HEK293 (cell line): ENCODE results near the gene RBM10.

Source experiments
- CTCF ChIA-PET: fragments of 350-600 bp; formaldehyde crosslinking; extraction: SDS; loops from one replicate; lab custom pipeline; 2021; ENCODE audit warnings: antibody characterized with exemption; lab: Yijun Ruan, JAX
- POLR2A ChIA-PET: fragments of 300-600 bp; formaldehyde crosslinking; extraction: SDS; loops from one replicate; lab custom pipeline; 2020; ENCODE audit warnings: antibody characterized with exemption, inconsistent platforms; lab: Yijun Ruan, JAX
- H3K27ac ChIP-seq: fragments of 200-500 bp; sonication (Bioruptor generic); 2 replicates; pipeline ENCODE4 v1.5.1; 2014; ENCODE audit warnings: low read depth, low read length, control low read depth, inconsistent platforms; ENCODE audit errors: extremely low read depth
- H3K36me3 ChIP-seq, 2 experiments: fragments of 200-500 bp in 1 of 2; sonication (Bioruptor generic) in 1 of 2; 1 replicate in 1 of 2; 2 replicates in 1 of 2; pipeline ENCODE4 v1.5.1; 2014 to 2017; ENCODE audit warnings: inconsistent platforms in 2 of 2, low read length in 2 of 2; ENCODE audit not compliant: control insufficient read depth in 2 of 2, insufficient read depth in 1 of 2
- H3K4me1 ChIP-seq: fragments of 200-500 bp; sonication (Bioruptor generic); 2 replicates; pipeline ENCODE4 v1.5.1; 2014; ENCODE audit warnings: mild to moderate bottlenecking, low read length, inconsistent platforms; ENCODE audit not compliant: control insufficient read depth, insufficient read depth
- H3K4me3 ChIP-seq: 2 replicates; pipeline ENCODE4 v1.5.1; 2011; ENCODE audit warnings: low read depth, mild to moderate bottlenecking, control low read depth, low read length, moderate library complexity
- H3K9me3 ChIP-seq: fragments of 200-500 bp; sonication (Bioruptor generic); 2 replicates; pipeline ENCODE4 v1.5.1; 2014; ENCODE audit warnings: low read depth, low read length, inconsistent platforms; ENCODE audit not compliant: control insufficient read depth, insufficient read depth
- ATF2 ChIP-seq: fragments of 450-650 bp; formaldehyde crosslinking; IDR thresholded peaks from 2 replicates; pipeline ENCODE4 v1.5.1; 2016; ENCODE audit warnings: missing biosample characterization, missing genetic modification characterization, low read depth
- GLIS1 ChIP-seq: fragments of 450-650 bp; formaldehyde crosslinking; IDR thresholded peaks from 2 replicates; pipeline ENCODE4 v1.5.1; 2016; ENCODE audit warnings: missing biosample characterization, missing genetic modification characterization
- SCRT1 ChIP-seq: fragments of 450-650 bp; formaldehyde crosslinking; IDR thresholded peaks from 2 replicates; pipeline ENCODE4 v1.5.1; 2016; ENCODE audit warnings: missing biosample characterization, missing genetic modification characterization, borderline replicate concordance
- SCRT2 ChIP-seq: fragments of 450-650 bp; formaldehyde crosslinking; IDR thresholded peaks from 2 replicates; pipeline ENCODE4 v1.5.1; 2016; ENCODE audit warnings: missing biosample characterization, missing genetic modification characterization
- SETDB1 ChIP-seq: IDR thresholded peaks from one replicate; pipeline ENCODE4 v1.6.1; 2017; ENCODE audit warnings: mild to moderate bottlenecking, low read length, moderate library complexity, mixed read lengths; ENCODE audit not compliant: insufficient read length
- YY2 ChIP-seq: fragments of 450-650 bp; formaldehyde crosslinking; IDR thresholded peaks from 2 replicates; pipeline ENCODE4 v1.5.1; 2016; ENCODE audit warnings: missing biosample characterization, missing genetic modification characterization
- ZBTB20 ChIP-seq: fragments of 450-650 bp; formaldehyde crosslinking; IDR thresholded peaks from 2 replicates; pipeline ENCODE4 v1.5.1; 2016; ENCODE audit warnings: missing biosample characterization, missing genetic modification characterization
- ZBTB48 ChIP-seq: fragments of 450-650 bp; formaldehyde crosslinking; IDR thresholded peaks from 2 replicates; pipeline ENCODE4 v1.5.1; 2016; ENCODE audit warnings: missing biosample characterization, missing genetic modification characterization
- ZIC2 ChIP-seq: fragments of 450-650 bp; formaldehyde crosslinking; IDR thresholded peaks from 2 replicates; pipeline ENCODE4 v1.5.1; 2016; ENCODE audit warnings: missing biosample characterization, missing genetic modification characterization
- ZNF24 ChIP-seq: fragments of 450-650 bp; formaldehyde crosslinking; IDR thresholded peaks from 2 replicates; pipeline ENCODE4 v1.5.1; 2016; ENCODE audit warnings: missing biosample characterization, missing genetic modification characterization
- ZNF341 ChIP-seq: fragments of 450-650 bp; formaldehyde crosslinking; IDR thresholded peaks from 2 replicates; pipeline ENCODE4; 2016; ENCODE audit warnings: low read depth, missing biosample characterization, missing genetic modification characterization
- ZNF398 ChIP-seq: fragments of 450-650 bp; formaldehyde crosslinking; IDR thresholded peaks from 2 replicates; pipeline ENCODE4 v1.5.1; 2017; ENCODE audit warnings: missing biosample characterization, missing genetic modification characterization
- ZNF596 ChIP-seq: fragments of 450-650 bp; IDR thresholded peaks from 2 replicates; pipeline ENCODE4 v1.5.0; 2018; ENCODE audit warnings: missing biosample characterization, mild to moderate bottlenecking, missing genetic modification characterization, moderate library complexity
- ZNF660 ChIP-seq: fragments of 450-650 bp; IDR thresholded peaks from 2 replicates; pipeline ENCODE4 v1.5.1; 2018; ENCODE audit warnings: missing biosample characterization, mild to moderate bottlenecking, missing genetic modification characterization
- ZNF707 ChIP-seq: fragments of 450-650 bp; formaldehyde crosslinking; IDR thresholded peaks from 2 replicates; pipeline ENCODE4 v1.5.1; 2016; ENCODE audit warnings: missing biosample characterization, missing genetic modification characterization
- TF ChIP-seq, protein P1 (sequence below): fragments of 450-650 bp; formaldehyde crosslinking; IDR thresholded peaks from 2 replicates; pipeline ENCODE4 v1.5.1; 2016; ENCODE audit warnings: missing biosample characterization, missing genetic modification characterization

Gene RBM10

GRCh38 chrX:47146121-47146935 is 1.3 kb downstream of the RBM10 start (continued):
- TF ChIP-seq ZNF398: no peak
- peak; percentile 34; the same call in 1 of the 2 replicates for TF ChIP-seq GLIS1 (tag by site-specific recombination)
- peak; percentile 80 for TF ChIP-seq ZBTB48 (tag by site-specific recombination)
- TF ChIP-seq ZNF341 (tag by site-specific recombination): peak; percentile 53
- TF ChIP-seq YY2: no peak
- no peak for TF ChIP-seq ZNF707
- TF ChIP-seq ATF2 (tag by site-specific recombination): no peak
- no peak for TF ChIP-seq ZNF24
- no peak for TF ChIP-seq ZNF660
- TF ChIP-seq, protein P1, sequence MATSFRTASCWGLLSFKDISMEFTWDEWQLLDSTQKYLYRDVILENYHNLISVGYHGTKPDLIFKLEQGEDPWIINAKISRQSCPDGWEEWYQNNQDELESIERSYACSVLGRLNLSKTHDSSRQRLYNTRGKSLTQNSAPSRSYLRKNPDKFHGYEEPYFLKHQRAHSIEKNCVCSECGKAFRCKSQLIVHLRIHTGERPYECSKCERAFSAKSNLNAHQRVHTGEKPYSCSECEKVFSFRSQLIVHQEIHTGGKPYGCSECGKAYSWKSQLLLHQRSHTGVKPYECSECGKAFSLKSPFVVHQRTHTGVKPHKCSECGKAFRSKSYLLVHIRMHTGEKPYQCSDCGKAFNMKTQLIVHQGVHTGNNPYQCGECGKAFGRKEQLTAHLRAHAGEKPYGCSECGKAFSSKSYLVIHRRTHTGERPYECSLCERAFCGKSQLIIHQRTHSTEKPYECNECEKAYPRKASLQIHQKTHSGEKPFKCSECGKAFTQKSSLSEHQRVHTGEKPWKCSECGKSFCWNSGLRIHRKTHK: no peak

DNA sequence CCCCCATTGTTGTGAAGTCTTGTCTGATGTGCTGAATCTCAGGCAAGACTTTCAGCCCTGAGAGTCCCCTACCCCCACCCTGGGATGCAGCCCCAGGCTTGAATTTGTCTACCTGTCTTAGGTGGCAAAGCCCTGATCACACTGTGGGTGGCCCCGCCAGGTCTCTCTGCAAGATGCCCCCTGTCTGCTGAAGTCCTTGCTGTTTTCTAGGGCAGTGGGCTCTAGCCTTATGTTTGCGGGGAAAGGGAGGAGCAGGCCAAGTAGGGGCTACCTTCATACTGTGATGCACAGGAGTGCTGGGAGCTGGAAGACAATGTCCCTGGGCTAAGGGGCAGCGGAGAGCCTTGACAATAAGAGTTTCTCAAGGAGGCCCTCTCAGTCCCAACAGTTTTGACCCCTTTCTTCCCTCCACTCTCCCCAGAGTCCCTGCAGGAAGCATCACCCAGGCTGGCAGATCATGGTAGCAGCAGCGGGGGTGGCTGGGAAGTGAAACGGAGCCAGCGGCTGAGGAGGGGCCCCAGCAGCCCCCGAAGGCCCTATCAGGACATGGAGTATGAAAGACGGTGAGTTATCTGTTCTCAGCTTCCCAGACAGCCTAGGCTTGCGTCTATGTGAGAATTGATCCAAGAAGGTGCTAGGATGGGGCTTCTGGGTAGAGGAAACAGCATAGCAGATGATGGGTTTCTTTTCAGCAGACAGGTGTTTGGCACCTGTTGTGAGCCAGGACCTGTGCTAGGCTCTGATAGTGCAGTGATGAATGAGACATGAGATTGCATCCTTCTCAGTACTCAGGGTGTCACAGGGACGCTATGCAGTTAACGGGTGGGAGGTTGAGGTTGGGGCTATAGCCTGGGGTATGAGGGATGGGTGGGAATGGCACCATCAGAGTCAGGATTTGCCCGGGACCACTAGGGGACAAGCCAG is 2.2 kb downstream of the RBM10 start:
- Histone ChIP-seq H3K4me1 (peaks cover 3% of the 10 kb centered on the region; the same call in 1 of the 2 replicates), H3K9me3 (no peaks in the 10 kb centered on the region), H3K27ac (no peak overlapping the region), H3K4me3 (peak overlapping the region; percentile 90; the same call in 1 of the 2 replicates), H3K36me3 (peaks cover 8 to 41% of the 10 kb centered on the region in 2 experiments; a peak in 2 of 3 replicates)
- TF ChIP-seq SCRT2: peak; percentile 95
- TF ChIP-seq ZIC2 (tag by site-specific recombination): no peak
- TF ChIP-seq SCRT1: peak; percentile 96
- TF ChIP-seq ZBTB20 (tag by site-specific recombination): no peak
- 0 out of 2 replicates have a peak, but pooled peaks have one; percentile 1 for TF ChIP-seq GLIS1 (tag by site-specific recombination)
- ChIA-PET CTCF (interaction anchor here (0.6 kb wide), 1 partner anchor 111 kb away, joined by 3 read pairs; no protein-coding TSS in a partner anchor), POLR2A (interaction anchor here (0.6 kb wide), 1 partner anchor 246 kb away, joined by 4 read pairs; no protein-coding TSS in a partner anchor)

DNA sequence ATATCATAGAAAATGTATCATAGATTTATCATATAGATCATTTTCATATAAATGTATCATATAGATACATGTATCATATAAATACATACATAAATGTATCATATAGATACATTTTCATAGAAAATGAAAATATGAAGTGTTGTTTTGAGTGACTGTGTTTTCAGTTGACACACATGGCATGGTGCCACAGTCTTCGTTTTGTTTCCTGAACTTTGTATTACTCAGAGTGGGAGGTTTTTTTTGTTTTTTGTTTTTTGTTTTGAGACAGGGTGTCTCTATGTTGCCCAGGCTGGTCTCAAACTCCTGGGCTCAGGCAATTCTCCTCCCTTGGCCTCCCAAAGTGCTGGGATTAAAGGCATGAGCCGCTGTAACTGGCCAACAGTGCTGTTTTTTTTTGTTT is 3.9 kb downstream of the RBM10 start:
- peaks cover 3% of the 10 kb centered on the region; the same call in 1 of the 2 replicates for H3K4me1 ChIP-seq
- no peak overlapping the region for H3K4me3 ChIP-seq
- H3K36me3 ChIP-seq: peaks cover 12 to 36% of the 10 kb centered on the region in 2 experiments
- TF ChIP-seq SETDB1 (peak; percentile 15), ZNF596 (tag by site-specific recombination) (no peak)
- TF ChIP-seq, all 188 proteins: peak for 1
- Histone ChIP-seq H3K27ac (no peak overlapping the region), H3K9me3 (no peaks in the 10 kb centered on the region)
- ChIA-PET POLR2A (no interaction called here), CTCF (no interaction called here)
